Stomach (tissue), 9 donors: ENCODE measurements around the gene CTTNBP2. TPM values are rescaled to one million over a fixed set of nuclear protein-coding genes. Genes with fewer than 3 reads are reported as not detected.

Source experiments
- DNase-seq, 2 donors: peaks; one replicate each; pipeline versions ENCODE4 v3.0.0 to v3.0.0-alpha.2; 2013 to 2019
- H3K27ac ChIP-seq, 5 donors: fragments of 200-600 bp in 4 of 5; sonication (generic) in 4 of 5; one replicate each; pipeline ENCODE4 v1.5.1; 2013 to 2019; ENCODE audit warnings: mild to moderate bottlenecking in 1 of 5, moderate library complexity in 1 of 5
- H3K27me3 ChIP-seq, 3 donors: fragments of 200-600 bp; sonication (generic); one replicate each; pipeline ENCODE4 v1.5.1; 2017 to 2019; ENCODE audit warnings: mixed run types in 1 of 3
- H3K36me3 ChIP-seq, 4 donors: fragments of 200-600 bp; sonication (generic); 1 replicate in 3 of 4; 2 replicates in 1 of 4; pipeline ENCODE4 v1.5.1; 2016 to 2019
- H3K4me1 ChIP-seq, 4 donors: fragments of 200-600 bp; sonication (generic); one replicate each; pipeline ENCODE4 v1.5.1; 2016 to 2019
- H3K4me3 ChIP-seq, 4 donors: fragments of 200-600 bp; sonication (generic) in 3 of 4; one replicate each; pipeline ENCODE4 v1.5.1; 2016 to 2019; ENCODE audit warnings: mild to moderate bottlenecking in 1 of 4
- H3K9me3 ChIP-seq, 4 donors: fragments of 200-600 bp; sonication (generic); one replicate each; pipeline ENCODE4 v1.5.1; 2016 to 2019
- CTCF ChIP-seq, 7 experiments: fragments of 450-650 bp in 4 of 7; fragments of 200-600 bp in 3 of 7; sonication (generic) in 3 of 7; IDR thresholded peaks; one replicate each; pipeline ENCODE4 v1.5.1; 2016 to 2019; ENCODE audit warnings: antibody characterized with exemption in 7 of 7, control low read depth in 2 of 7, mild to moderate bottlenecking in 1 of 7
- EP300 ChIP-seq: sonication (generic); formaldehyde crosslinking; IDR thresholded peaks from one replicate; pipeline ENCODE4 v1.6.1; 2017; ENCODE audit warnings: antibody characterized with exemption
- POLR2A ChIP-seq, 4 donors: fragments of 450-650 bp; IDR thresholded peaks; one replicate each; pipeline ENCODE4 v1.6.1; 2016; ENCODE audit warnings: antibody characterized with exemption in 4 of 4, control low read depth in 2 of 4, mild to moderate bottlenecking in 1 of 4, moderate library complexity in 1 of 4
- POLR2AphosphoS5 ChIP-seq, 3 donors: sonication (generic); formaldehyde crosslinking; IDR thresholded peaks; one replicate each; pipeline ENCODE4 v1.6.1; 2016; ENCODE audit warnings: antibody characterized with exemption in 3 of 3
- WGBS, 5 donors: extraction: QIAGEN DNeasy Blood & Tissue Kit in 3 of 5; methylation state at CpG; one replicate each; pipeline versions ENCODE4 v1.1.5 to v1.1.7; 2013 to 2018; 5-methylcytosine and 5-hydroxymethylcytosine counted together
- intact Hi-C: fragments of 100-400 bp; cut with DNase I; formaldehyde crosslinking; loops from one replicate; pipeline ENCODE4 v1.15.1; 2023; ENCODE audit warnings: low total_unique reads
- polyA plus RNA-seq, 3 donors: library from polyadenylated mRNA; stranded (reverse); fragments of 200-250 nt; gene quantifications; one replicate each; pipeline ENCODE4 v1.2.3, GENCODE V29; 2013
- total RNA-seq, 5 donors: library from RNA; depleted of rRNA; stranded (reverse); fragments of >200 nt; gene quantifications; one replicate each; pipeline versions ENCODE4 v1.1.0 to v1.2.3, GENCODE V29; 2014 to 2016
- donor health status: healthy with polysubstance abuse.
- donor health status: Bipolar disorder and iron deficiency.
- donor health status: healthy.

Gene CTTNBP2
- total and polyA plus RNA-seq, 8 donors = 0.62 to 56.4 (median 5.6) TPM

- TF ChIP-seq CTCF (IDR thresholded peaks at IDR 0.05) (no peak), EP300 (no peak), POLR2A (IDR thresholded peaks at IDR 0.05) (no peak)
- no peaks in the 10 kb centered on the region for H3K9me3 ChIP-seq
- H3K36me3 ChIP-seq = no peaks in the 10 kb centered on the region
- H3K27ac ChIP-seq = no peak overlapping the region
- DNase-seq = peak in 1 of 2 donors; percentile 39
- H3K27me3 ChIP-seq = peaks cover 0 to 33% (median 24%) of the 10 kb centered on the region in 3 donors
- peaks cover 13 to 30% (median 16%) of the 10 kb centered on the region in 4 donors for H3K4me1 ChIP-seq
- no peak overlapping the region for H3K4me3 ChIP-seq
- intact Hi-C loops = no loop called here
Observed at GRCh38 chr7:117875566-117875965, 2.3 kb upstream of the CTTNBP2 start.

- Histone ChIP-seq H3K27me3 (peaks cover 0 to 32% (median 24%) of the 10 kb centered on the region in 3 donors), H3K4me1 (peaks cover 13 to 30% (median 16%) of the 10 kb centered on the region in 4 donors), H3K4me3 (no peak overlapping the region), H3K9me3 (no peaks in the 10 kb centered on the region), H3K36me3 (no peaks in the 10 kb centered on the region), H3K27ac (no peak overlapping the region)
- DNase-seq = no peak
- intact Hi-C loops = no loop called here
- WGBS, 5 donors = 63 to 75% (median 67%) methylated on average over 7 of the region's 7 CpGs
- TF ChIP-seq CTCF (IDR thresholded peaks at IDR 0.05) (no peak), POLR2A (IDR thresholded peaks at IDR 0.05) (no peak), EP300 (no peak), POLR2AphosphoS5 (IDR thresholded peaks at IDR 0.05) (no peak)
Observed at GRCh38 chr7:117874191-117874700, 1.0 kb upstream of the CTTNBP2 start.

GRCh38 chr7:117872561-117873309, 506 bp downstream of the CTTNBP2 start:
- Histone ChIP-seq H3K4me1 (peaks cover 13 to 30% (median 16%) of the 10 kb centered on the region in 4 donors), H3K36me3 (no peaks in the 10 kb centered on the region), H3K4me3 (peak overlapping the region; percentile 63 to 85 (median 76)), H3K27me3 (peaks cover 0 to 28% (median 24%) of the 10 kb centered on the region in 3 donors), H3K27ac (peak overlapping the region; percentile 7 to 82 (median 54)), H3K9me3 (no peaks in the 10 kb centered on the region)
- WGBS, 5 donors = 3 to 6% (median 3%) methylated on average over 32 to 57 of the region's 57 CpGs
- intact Hi-C loops = no loop called here
- peak in 1 of 2 donors; percentile 60 for DNase-seq
- TF ChIP-seq POLR2AphosphoS5 (IDR thresholded peaks at IDR 0.05) (no peak), CTCF (IDR thresholded peaks at IDR 0.05) (no peak), POLR2A (IDR thresholded peaks at IDR 0.05) (no peak), EP300 (no peak)

- H3K27me3 ChIP-seq = peaks cover 0 to 28% (median 24%) of the 10 kb centered on the region in 3 donors
- peak overlapping the region in 3 of 5 donors; percentile 52 to 82 (median 54) for H3K27ac ChIP-seq
- H3K9me3 ChIP-seq = no peaks in the 10 kb centered on the region
- TF ChIP-seq POLR2A (IDR thresholded peaks at IDR 0.05) (no peak), EP300 (no peak), POLR2AphosphoS5 (IDR thresholded peaks at IDR 0.05) (no peak), CTCF (IDR thresholded peaks at IDR 0.05) (no peak)
- no peaks in the 10 kb centered on the region for H3K36me3 ChIP-seq
- 1 to 5% (median 3%) methylated on average over 16 to 18 of the region's 18 CpGs for WGBS, 5 donors
- intact Hi-C loops = no loop called here
- DNase-seq = peak in 1 of 2 donors; percentile 71
- H3K4me1 ChIP-seq = peaks cover 13 to 30% (median 16%) of the 10 kb centered on the region in 4 donors
- peak overlapping the region; percentile 63 to 85 (median 76) for H3K4me3 ChIP-seq
Observed at GRCh38 chr7:117871778-117872538, 1.3 kb downstream of the CTTNBP2 start.
